Smooth muscle cell of the brain vasculature (primary cell): ENCODE data around the gene SLC1A2.

Source experiments
- DNase-seq: peaks from one replicate; pipeline ENCODE4 v3.0.0-alpha.2; 2012; ENCODE audit warnings: low read depth, low spot score

Gene SLC1A2

DNA sequence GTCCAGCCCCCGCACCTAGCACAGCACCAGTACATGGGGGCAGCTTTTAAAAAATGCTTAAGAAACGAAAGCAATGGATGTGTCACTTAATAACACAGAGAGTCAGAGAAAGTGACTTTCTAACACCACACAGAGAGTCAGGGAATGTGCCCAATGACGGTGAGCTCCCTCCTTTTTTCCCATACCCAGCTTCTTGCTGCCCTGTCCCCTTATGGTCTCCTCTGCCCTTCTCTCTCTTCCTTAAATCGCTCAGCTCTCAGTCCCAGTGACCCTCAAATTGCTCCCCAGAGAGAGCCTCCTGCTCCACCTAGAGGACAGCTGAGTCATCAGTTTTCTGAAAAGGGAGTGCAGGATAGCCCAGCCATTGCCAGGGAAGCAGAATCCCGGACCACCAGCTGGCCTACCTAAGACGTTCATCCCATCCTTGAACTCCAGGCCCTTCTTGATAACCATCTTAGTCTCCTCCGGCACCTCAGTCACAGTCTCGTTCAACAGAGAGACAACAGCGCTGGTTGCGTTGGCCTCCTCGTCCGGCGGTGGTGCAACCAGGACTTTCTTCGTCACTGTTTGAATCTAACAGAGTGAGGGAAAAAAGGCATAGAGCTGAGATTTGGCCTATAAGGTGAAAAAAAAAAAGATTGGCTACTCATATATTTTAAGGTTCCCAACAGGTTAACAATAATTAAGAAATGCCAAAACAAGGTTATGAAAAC lies 113.5 kb downstream of the SLC1A2 start:
- DNase-seq: no peak

DNA sequence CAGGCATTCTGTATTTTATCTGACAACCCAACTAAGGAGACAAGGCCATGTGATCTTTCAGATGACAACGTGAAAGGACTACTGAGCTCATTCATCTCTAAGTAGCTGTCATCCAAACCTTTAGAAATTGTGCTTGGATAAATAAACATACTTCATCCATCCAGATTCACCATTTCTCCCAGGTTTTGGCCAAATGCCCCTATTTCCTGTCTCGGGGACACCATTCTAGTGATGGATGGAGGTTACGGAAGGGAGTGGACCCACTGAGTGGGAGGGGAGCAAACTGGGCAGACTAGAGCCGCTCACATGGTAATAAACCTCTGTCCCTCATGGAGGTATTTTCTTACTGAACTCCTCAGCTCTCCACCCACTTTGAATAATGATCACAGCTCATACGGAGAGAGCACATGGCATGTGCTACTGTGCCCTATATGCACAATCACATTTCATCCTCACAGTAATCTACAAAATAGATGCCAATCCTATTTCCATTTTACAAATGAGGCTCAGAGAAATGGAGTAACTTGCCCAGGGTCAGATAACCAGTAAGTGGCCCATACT lies 114.4 kb downstream of the SLC1A2 start:
- no peak for DNase-seq

DNA sequence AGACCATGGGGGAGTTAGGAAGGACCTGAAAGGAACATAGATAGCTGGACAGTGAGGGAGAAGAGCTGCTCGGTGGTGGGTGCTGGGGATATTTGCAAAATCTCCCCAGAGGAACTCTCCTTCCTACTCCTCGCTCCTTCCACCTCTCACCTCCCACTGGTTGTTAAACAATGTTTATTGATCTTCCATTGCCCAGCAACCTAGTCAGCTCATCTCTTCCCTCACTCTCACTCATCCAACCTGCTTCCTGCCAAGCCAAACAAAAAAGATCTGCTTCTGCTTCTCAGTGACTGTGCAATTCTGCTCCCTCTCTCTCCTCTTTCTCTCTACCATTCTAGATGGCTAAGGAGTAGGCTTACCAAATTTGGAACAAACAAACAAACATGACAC lies 115.0 kb downstream of the SLC1A2 start:
- DNase-seq: no peak

DNA sequence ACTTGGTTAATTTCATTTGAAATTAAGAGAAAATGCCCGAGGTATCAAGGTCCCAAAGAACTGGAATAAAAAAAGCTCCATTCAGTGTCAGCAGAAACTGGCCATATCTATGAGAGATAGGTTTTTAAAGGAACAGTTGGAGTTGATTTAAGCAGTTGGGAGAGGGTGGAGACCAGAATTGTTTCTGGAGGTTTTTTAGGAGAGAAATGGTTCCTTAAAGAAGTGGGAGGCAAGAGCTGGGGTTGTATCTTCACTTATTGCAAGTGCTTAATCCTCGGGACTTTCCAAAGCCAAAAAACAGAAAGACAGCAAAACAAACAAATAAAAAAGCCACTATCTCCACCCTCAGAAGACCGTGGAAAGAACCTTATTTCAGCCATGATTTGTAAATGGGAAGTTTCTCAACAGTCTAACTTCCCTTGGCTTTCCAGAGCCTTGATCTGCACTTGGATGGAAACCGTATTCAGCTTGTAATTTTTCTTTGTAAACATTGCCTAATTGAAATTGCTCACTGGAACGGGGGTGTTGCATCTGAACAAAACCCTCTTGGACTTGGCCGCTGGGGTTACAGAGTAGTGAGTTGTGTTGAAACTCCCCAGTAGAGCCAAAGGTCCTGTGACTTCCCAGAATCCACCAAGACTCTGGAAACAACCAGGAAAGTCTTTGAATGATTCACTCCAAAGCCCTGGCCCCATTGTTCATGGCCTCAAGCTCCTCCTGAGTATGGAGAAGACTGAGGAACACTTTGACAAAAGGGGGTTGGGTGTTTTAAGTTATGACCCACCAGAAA lies 115.6 kb downstream of the SLC1A2 start:
- DNase-seq: no peak

DNA sequence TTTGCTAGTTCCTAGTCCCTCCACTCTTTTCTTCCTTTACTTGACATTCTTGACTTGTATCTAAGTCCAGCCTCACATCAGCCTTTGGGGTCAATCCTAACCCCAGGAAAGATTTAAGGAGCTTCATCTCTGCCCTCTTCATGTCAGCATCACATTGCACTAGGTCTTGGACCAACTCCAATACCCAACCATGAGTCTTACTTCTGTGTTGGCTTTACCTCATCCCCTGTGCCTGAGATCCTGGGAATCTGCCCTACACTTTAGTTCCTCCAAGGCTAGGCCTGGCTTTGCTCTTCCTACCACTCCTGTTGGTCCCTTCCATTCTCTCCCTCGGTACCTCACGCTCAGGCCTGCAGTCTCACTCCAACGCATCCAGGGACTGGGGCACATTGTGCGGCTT lies 117.0 kb downstream of the SLC1A2 start:
- no peak for DNase-seq

DNA sequence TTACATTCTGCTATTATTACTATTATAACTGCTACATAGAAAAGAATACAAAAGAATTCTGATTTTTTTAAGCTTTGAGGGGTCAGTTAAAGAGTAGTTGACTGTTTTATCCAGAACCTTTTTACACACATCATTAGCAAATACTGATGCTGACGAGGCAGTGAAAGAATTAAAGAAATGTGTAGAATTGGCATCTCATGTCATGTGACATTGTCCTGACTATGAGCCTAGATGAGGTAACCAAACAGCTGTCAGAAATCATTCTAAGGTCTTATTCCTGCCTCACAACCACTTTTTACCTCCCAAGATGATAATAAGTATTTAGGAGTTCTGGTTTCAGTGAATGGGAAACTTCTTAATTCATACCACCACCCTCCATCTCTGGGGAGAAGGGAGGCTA lies 121.0 kb downstream of the SLC1A2 start:
- DNase-seq: no peak

DNA sequence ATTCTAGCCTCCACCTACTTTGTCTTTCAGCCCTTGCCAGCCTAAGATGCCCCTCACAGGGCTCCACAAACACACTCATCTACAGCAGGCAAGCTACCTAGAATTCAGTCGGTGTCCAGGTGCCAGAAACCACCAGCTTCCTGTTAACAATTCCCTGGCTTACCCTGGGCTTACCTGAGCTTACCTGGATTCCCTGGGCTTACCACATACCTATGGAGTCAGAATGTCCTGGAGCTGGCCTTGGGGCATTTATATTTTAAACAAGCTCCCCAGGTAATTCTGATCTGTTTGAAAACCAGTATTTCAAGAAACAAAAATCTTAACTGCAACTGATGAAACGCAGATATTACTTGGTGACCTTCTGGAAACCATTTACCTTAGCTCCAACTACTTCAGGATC lies 123.6 kb downstream of the SLC1A2 start:
- no peak for DNase-seq

DNA sequence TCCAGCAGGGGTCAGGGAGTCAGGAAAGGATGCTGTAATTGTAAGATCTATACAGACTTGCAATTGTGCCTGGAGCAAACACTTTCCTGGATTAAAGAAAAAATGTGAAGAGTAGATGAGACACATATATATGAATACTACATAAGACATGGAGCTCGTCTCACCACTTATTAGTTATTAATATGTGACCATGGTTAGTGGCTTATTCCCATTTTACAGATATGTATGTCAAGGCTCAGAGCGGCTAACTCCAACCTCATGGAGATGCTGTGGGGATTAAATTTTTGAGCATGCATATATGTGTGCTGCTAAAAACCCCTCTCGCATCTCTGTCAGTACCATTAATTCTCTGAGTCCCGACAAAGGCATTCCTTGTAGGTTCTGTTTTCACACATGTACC lies 125.7 kb downstream of the SLC1A2 start:
- no peak for DNase-seq

DNA sequence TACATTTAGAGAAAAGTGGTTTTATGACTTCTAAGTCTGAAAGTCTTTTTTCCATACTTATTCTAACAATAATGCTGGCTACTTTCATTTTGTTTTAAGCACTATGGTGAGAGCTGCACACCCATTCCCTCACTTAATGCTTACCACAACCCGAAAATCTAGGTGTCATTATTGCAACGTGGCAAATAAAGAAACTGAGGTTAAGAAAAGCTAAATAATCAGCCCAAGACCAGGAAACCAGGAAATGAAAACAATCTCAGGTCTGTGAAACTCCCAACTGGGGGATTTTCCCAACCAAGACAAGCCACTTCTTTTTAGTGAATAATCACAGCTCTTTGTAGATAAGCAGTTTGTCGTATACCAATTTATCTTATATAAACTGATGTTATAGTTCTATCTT lies 126.3 kb downstream of the SLC1A2 start:
- no peak for DNase-seq

DNA sequence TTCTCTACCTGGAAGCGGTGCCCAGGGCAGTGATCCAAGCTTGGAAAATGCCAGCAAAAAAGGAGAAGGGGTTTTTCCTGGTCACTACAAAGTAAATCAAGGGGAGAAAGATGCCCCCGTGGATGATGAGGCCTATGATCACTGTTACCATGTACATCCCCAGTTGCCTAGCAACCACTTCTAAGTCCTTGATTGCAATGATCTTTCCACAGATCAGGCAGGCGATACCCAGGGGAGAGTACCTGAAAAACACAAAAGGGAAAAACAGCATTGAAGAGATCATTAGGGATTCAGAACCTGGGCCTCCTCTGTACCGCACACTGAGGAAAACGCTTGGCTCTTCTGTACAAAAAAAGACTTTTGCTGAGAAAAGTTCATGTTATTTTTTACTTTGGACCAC lies 127.1 kb downstream of the SLC1A2 start:
- no peak for DNase-seq

DNA sequence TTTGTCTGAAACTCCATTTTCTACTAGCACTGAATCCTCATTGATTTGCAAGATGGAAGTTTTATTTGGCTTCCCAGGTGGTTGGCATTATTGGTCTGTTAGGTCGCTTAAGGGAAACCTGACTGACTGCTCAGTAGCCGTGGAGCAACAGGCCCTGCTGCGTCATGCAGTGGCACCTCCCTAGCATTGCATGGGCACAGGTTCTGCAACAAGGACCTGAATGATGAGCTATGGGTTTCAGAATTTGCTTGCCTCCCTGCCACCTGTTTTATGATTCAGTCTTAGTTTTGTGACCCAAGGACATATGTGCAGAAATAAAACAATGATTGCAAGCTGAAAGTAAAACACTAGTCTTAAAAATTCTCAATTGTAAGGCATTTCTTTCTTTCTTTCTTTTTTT lies 128.5 kb downstream of the SLC1A2 start:
- no peak for DNase-seq

DNA sequence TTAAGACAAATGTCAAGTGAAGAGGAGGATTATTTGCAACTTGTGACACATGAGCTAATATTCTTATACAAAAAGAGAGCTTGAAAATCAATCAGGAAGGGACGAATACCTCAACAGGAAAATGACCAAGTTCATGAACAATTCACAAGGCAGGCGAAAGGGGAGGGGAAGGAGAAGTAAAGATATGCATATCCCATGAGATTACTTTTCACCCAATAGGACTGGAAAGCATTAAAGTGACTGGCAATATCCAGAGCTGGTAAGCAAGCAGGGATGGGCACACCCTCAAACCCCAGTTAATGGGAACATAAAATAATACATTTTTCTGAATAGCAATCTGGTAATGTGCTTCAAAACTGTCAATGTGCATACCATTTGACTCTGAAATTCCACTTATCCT lies 129.5 kb downstream of the SLC1A2 start:
- no peak for DNase-seq

DNA sequence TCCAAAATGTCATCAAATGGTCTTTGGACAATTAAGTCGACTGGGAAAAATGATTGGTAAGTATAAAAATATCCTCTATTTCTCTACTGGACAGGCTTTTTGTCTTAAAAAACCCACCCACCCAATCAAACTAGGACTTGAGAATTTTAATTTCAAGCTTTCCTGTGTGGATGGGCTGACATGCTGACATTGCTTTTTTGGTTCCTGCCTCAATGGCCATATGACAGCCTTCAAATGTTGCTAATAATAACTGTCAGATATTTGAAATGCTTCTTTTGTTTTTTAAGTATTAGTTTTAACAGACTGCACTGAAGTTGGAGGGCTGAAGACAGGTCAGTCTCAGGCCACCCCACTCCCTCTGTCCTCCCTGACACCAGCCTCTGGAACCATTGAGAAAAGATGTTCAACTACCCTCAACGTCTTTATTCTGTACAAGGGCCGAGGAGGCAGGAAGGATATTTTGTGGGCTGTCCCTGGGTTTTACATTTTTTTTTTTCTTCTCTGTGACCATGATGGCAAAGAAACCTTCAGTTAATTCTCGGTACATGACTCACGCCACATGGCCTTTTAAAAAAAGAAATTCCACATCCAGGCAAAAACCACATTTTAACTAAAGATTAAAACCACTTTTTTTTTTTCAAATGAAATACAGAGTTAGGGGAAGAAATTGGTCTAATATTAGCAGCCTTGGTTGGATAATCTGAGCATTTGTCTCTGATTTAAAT lies 130.4 kb downstream of the SLC1A2 start:
- DNase-seq: no peak

DNA sequence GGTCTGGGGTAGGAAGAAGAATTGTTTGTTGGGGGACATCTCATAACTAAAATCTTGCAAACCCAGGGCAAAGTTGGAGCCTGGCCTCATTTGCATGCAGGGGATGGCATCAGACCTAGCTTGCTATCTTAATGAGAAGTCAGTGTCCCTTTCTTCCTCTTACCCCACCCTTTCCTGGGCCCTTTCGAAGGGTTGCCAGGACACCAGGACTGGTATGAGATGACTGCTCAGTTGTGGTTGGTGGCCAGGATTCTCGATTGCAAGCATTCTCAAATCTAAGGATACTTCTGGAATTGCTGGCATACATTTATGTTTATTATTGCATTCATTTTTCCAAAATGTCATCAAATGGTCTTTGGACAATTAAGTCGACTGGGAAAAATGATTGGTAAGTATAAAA lies 131.0 kb downstream of the SLC1A2 start:
- DNase-seq: no peak

DNA sequence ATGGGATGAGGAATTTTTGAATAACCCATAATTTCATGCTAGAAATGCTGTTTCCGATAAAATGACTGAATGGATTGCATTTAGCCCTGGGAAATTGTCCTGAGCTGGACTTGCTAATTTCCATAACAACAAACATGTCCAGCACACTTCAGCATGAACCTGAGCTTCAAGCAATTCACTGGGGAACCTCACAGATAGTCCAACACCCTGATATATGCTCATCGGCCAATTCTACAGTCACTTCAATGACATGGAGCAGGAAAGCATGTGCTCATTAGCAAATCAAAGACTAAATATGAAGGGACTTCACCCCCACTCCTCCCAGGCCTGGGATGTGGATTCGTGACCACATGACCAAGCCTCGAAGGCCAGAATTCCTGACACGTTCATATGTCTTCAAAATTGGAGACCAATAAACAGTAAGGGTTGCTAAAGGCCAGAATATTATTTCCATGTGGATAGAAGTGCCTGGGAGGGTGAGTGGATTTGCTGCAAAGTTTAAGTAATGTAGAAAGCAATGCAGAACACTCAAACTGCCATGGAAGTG lies 131.9 kb downstream of the SLC1A2 start:
- DNase-seq: no peak

DNA sequence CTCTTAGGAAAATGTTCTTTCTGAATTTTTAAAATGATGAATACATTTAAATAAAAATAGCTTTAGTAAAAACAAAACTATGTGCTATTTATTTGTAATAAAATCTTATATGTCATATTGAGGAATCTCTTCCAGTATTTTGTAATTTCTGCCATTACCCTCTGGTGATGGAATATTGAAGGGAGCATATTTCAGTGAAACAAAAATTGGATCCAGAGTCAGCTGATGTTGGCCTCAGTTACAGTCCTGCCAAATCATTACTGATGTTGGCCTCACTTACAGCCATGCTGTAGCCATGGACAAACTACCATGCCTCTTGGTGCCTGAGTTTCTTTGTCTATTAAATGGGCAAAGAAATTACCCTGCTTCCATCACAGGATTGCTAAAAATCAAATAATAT lies 133.2 kb downstream of the SLC1A2 start:
- no peak for DNase-seq

DNA sequence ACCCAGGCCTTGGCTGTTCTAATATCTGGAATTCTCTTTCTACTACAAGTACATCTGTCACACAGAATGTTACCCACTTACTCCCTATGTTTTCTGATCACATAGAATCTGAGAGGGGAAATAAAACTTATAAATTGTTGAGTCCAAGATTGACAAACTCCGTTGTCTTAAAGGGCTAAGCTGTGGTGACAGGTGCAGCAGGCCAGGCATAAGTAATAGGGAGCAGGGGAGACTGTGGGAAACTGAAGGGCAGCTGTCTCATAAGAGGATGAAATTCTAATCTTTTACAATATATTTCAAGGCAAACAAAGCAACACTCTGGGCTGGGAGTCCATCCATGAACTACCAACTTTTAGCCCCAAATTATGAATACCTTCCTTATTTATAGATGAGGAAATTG lies 133.9 kb downstream of the SLC1A2 start:
- DNase-seq: no peak

DNA sequence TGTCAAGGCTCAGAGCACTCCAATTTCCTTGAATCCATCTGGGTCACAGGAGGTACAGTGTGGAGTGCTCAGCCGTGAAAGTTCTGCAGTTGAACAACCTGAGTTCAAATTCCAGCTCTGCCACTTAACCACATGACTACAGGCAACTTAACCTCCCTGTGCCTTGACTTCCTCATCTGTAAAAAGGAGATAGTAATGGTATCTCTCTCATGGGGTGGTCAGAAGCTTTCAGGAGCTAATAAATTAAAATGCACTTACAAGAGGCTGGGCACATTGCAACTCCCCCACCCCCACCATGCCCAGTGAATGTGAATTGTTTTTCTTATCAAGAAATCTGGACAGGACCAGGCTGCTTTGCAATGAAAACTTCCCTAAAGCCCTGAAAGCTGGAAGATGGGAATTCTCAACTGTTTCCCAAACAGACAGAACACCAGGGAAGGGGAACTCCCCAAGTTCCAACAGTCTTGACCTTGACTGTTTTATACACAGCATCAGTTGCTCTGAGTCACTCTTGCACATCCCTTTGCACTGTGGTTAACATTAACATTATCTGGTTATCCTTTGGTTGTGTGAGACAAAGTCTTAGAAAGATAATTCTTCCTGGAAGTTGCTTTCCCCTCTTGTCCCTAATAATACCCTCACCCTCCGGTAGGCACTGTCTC lies 137.0 kb downstream of the SLC1A2 start:
- no peak for DNase-seq

DNA sequence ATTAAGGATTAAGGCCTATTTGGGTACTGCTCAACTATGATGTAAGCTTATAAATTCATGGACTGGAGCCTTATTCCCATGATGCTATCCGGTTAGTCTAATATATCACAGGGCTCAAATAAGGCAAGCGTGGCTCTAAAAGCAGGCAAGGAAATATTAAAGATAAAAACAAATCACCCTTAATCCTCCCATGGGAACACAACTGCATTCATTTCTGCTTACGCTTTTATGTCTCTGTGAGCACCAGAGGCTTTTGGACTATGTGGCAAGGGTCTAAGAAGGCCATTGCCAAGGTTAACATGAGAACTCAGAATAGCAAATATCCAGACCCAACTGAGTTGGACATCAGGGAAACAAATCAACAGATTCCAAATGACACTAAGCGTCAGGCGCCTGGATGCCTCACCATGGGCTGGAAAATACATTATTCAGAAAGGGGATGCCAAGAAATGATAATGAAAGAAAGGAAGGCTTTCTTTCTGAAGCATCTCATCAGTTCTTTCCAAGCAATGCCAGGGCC lies 138.1 kb downstream of the SLC1A2 start:
- DNase-seq: no peak

DNA sequence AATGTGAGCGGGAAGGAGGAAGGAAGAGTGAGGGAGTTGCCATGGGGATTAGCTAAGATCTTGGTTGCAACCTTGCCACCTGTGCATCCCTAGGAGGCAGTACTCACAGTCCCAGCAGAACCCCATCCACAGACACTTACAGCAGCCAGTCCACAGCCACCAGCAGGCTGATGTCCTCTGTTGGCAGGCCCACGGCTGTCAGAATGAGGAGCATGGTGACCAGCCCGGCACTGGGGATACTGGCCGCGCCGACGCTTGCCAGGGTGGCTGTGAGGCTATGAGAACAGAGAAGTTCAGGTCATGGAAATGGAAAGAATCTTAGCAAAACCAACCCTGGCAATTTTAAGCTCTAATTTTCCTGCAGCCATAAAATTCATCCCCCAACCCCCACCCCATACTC lies 138.6 kb downstream of the SLC1A2 start:
- no peak for DNase-seq

DNA sequence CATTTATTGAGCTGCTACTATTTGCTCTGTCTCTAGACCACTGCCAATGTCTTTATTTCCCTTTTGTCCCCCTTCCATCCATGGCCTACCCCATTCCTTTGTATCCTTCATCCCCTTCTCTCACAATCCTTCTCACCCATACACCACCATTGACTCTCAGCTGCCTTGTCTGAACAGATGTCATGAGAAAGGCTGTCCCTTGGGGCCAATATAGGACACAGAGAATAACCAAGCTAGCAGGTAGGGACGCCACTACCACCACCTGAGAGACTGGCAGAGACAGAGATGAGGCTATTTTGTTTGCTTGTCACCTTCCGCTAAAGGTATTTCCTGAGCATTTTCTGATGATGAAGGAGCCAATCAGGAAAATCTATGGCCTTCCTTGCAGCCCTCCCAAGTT lies 141.5 kb downstream of the SLC1A2 start:
- DNase-seq: no peak
